GM12892 (cell line): ENCODE data around the gene ZMIZ1.

Experiments used
- DNase-seq: peaks from one replicate; pipeline ENCODE4 v3.0.0; 2011; ENCODE audit not compliant: insufficient read length
- FAIRE-seq: peaks from 2 replicates; lab custom pipeline; 2011; peaks lifted over from hg19 to GRCh38; lab: Jason Lieb, UNC
- POLR2A ChIP-seq: IDR thresholded peaks from 2 replicates; pipeline ENCODE4 v1.6.1; 2011; ENCODE audit warnings: low read depth, low read length, control low read depth
- POLR2AphosphoS5 ChIP-seq: IDR thresholded peaks from 2 replicates; pipeline ENCODE4 v1.6.1; 2011; ENCODE audit warnings: low read depth, low read length, control low read depth
- TAF1 ChIP-seq: IDR thresholded peaks from 2 replicates; pipeline ENCODE4 v1.6.1; 2011; ENCODE audit warnings: low read depth, mild to moderate bottlenecking, control low read depth, low read length, borderline replicate concordance

ZMIZ1 gene

GRCh38 chr10:79220307-79220706 is 151.5 kb downstream of the ZMIZ1 start:
- DNase-seq: no peak
- no peak for FAIRE-seq
- TF ChIP-seq POLR2AphosphoS5 (no peak), TAF1 (no peak), POLR2A (no peak)

GRCh38 chr10:79221110-79222051 is 152.6 kb downstream of the ZMIZ1 start:
- DNase-seq (no peak), FAIRE-seq (no peak)
- TF ChIP-seq POLR2A (no peak), TAF1 (no peak), POLR2AphosphoS5 (no peak)

GRCh38 chr10:79222186-79222585 is 153.4 kb downstream of the ZMIZ1 start:
- TF ChIP-seq POLR2A: no peak
- no peak for TF ChIP-seq TAF1
- TF ChIP-seq POLR2AphosphoS5: no peak
- FAIRE-seq (no peak), DNase-seq (no peak)

GRCh38 chr10:79223091-79224048 is 154.6 kb downstream of the ZMIZ1 start:
- DNase-seq: no peak
- no peak for FAIRE-seq
- TF ChIP-seq POLR2AphosphoS5: no peak
- TF ChIP-seq TAF1: no peak
- no peak for TF ChIP-seq POLR2A

GRCh38 chr10:79224263-79224949 is 155.6 kb downstream of the ZMIZ1 start:
- no peak for FAIRE-seq
- TF ChIP-seq TAF1 (no peak), POLR2A (no peak), POLR2AphosphoS5 (no peak)

GRCh38 chr10:79224992-79225391 is 156.2 kb downstream of the ZMIZ1 start:
- TF ChIP-seq POLR2A (no peak), TAF1 (no peak), POLR2AphosphoS5 (no peak)
- FAIRE-seq (no peak), DNase-seq (no peak)

More at GRCh38 chr10:79224263-79224949, 155.6 kb downstream of the ZMIZ1 start:
- DNase-seq: no peak

GRCh38 chr10:79226391-79227245 is 157.9 kb downstream of the ZMIZ1 start:
- DNase-seq (no peak), FAIRE-seq (no peak)
- no peak for TF ChIP-seq TAF1
- TF ChIP-seq POLR2A: no peak
- TF ChIP-seq POLR2AphosphoS5: no peak

- DNase-seq (no peak), FAIRE-seq (no peak)
- TF ChIP-seq POLR2A (no peak), TAF1 (no peak), POLR2AphosphoS5 (no peak)
Observed at GRCh38 chr10:79229071-79229541, 160.3 kb downstream of the ZMIZ1 start.

GRCh38 chr10:79229830-79230327 is 161.1 kb downstream of the ZMIZ1 start:
- TF ChIP-seq POLR2AphosphoS5 (no peak), POLR2A (no peak), TAF1 (no peak)
- FAIRE-seq: no peak
- DNase-seq: no peak

- TF ChIP-seq TAF1 (no peak), POLR2A (no peak), POLR2AphosphoS5 (no peak)
- DNase-seq (no peak), FAIRE-seq (no peak)
Observed at GRCh38 chr10:79230328-79230830, 161.6 kb downstream of the ZMIZ1 start.
